Breast epithelium (tissue), 4 donors: ENCODE results near the gene RPH3AL. TPM values are rescaled to one million over a fixed set of nuclear protein-coding genes. Genes with fewer than 3 reads are reported as not detected.
A peak's percentile ranks its signal among the peaks of the same experiment; 100 is the strongest.

Source experiments
- DNase-seq, 2 donors: peaks; one replicate each; pipeline ENCODE4 v3.0.0-alpha.2; 2019; ENCODE audit warnings: low spot score in 2 of 2
- H3K27ac ChIP-seq, 2 donors: fragments of 200-600 bp; sonication (generic) in 1 of 2; one replicate each; pipeline ENCODE4 v1.5.1; 2016 to 2019; ENCODE audit warnings: mild to moderate bottlenecking in 1 of 2
- H3K27me3 ChIP-seq, 2 donors: fragments of 200-600 bp; sonication (generic) in 1 of 2; one replicate each; pipeline versions ENCODE4 v1.5.1 to v1.6.0; 2017 to 2019; ENCODE audit warnings: control low read depth in 1 of 2, mild to moderate bottlenecking in 1 of 2
- H3K36me3 ChIP-seq: fragments of 200-600 bp; one replicate; pipeline ENCODE4 v1.5.1; 2019
- H3K4me1 ChIP-seq, 2 donors: fragments of 200-600 bp; sonication (generic); one replicate each; pipeline ENCODE4 v1.5.1; 2016 to 2019; ENCODE audit warnings: control low read depth in 1 of 2
- H3K4me3 ChIP-seq, 3 donors: fragments of 200-600 bp; sonication (generic); 1 replicate in 2 of 3; 2 replicates in 1 of 3; pipeline ENCODE4 v1.5.1; 2016 to 2019; ENCODE audit warnings: mild to moderate bottlenecking in 3 of 3, moderate library complexity in 2 of 3
- H3K9me3 ChIP-seq, 2 donors: fragments of 200-600 bp; sonication (generic) in 1 of 2; one replicate each; pipeline ENCODE4 v1.5.1; 2016 to 2019; ENCODE audit warnings: control low read depth in 1 of 2
- POLR2A ChIP-seq: fragments of 450-650 bp; IDR thresholded peaks from one replicate; pipeline ENCODE4 v1.6.1; 2016; ENCODE audit warnings: antibody characterized with exemption, mild to moderate bottlenecking, moderate library complexity
- POLR2AphosphoS5 ChIP-seq, 3 donors: sonication (generic); formaldehyde crosslinking; IDR thresholded peaks; one replicate each; pipeline ENCODE4 v1.6.1; 2017; ENCODE audit warnings: antibody characterized with exemption in 3 of 3
- intact Hi-C: fragments of 100-400 bp; cut with DNase I; formaldehyde crosslinking; loops from one replicate; pipeline ENCODE4 v1.15.1; 2023; ENCODE audit warnings: low total_unique reads
- total RNA-seq, 3 donors: library from RNA; depleted of rRNA; stranded (reverse); fragments of >200 nt; gene quantifications; one replicate each; pipeline ENCODE4 v1.1.0, GENCODE V29; 2016
- TF ChIP-seq, protein P1 (sequence below), 3 donors: fragments of 450-650 bp; IDR thresholded peaks; one replicate each; pipeline ENCODE4 v1.5.1; 2016 to 2017; ENCODE audit warnings: antibody characterized with exemption in 3 of 3, mild to moderate bottlenecking in 3 of 3, moderate library complexity in 3 of 3

Gene RPH3AL
- total RNA-seq, 3 donors from 2014 or later, result 9.6 to 15.7 (median 15.4) TPM

DNA sequence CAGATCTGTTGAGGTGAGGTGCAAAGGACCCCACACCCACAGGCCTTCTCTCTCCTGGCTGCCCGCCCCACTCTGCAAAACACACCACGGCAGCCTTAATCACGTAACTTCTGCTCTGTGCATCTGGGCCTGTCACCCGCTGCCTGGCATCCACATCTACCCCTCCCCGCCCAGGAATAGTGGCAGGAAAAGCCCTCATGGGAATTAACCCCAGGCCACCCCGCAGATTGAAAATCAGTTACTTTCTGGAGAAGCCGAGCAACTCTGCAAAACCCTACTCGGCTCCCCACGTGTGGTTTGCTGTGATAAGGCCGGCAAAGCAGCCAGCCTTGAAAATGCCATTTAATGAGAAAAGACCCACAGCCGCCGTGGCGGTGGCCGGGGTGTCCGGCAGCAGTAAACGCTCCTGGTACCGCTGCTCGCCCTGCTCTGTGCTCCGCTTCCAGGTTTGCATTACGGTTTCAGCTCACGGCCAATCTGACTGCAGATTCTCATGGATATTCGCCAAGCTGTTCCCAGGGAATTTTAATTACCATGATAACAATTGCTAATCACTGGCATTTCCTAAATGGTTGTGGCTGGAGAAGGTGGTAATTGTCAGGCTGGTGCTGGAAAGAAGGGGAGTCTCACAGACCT is 93.1 kb downstream of the RPH3AL start:
- TF ChIP-seq POLR2A (no peak), POLR2AphosphoS5 (IDR thresholded peaks at IDR 0.05) (no peak)
- TF ChIP-seq, protein P1, sequence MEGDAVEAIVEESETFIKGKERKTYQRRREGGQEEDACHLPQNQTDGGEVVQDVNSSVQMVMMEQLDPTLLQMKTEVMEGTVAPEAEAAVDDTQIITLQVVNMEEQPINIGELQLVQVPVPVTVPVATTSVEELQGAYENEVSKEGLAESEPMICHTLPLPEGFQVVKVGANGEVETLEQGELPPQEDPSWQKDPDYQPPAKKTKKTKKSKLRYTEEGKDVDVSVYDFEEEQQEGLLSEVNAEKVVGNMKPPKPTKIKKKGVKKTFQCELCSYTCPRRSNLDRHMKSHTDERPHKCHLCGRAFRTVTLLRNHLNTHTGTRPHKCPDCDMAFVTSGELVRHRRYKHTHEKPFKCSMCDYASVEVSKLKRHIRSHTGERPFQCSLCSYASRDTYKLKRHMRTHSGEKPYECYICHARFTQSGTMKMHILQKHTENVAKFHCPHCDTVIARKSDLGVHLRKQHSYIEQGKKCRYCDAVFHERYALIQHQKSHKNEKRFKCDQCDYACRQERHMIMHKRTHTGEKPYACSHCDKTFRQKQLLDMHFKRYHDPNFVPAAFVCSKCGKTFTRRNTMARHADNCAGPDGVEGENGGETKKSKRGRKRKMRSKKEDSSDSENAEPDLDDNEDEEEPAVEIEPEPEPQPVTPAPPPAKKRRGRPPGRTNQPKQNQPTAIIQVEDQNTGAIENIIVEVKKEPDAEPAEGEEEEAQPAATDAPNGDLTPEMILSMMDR (IDR thresholded peaks at IDR 0.05), result no peak
- intact Hi-C loops, result no loop called here
- Histone ChIP-seq H3K4me1 (no peaks in the 10 kb centered on the region), H3K27ac (peak overlapping the region in 1 of 2 donors; percentile 68), H3K36me3 (no peaks in the 10 kb centered on the region), H3K9me3 (no peaks in the 10 kb centered on the region), H3K27me3 (no peaks in the 10 kb centered on the region), H3K4me3 (no peak overlapping the region)
- peak in 1 of 2 donors; percentile 48 for DNase-seq

DNA sequence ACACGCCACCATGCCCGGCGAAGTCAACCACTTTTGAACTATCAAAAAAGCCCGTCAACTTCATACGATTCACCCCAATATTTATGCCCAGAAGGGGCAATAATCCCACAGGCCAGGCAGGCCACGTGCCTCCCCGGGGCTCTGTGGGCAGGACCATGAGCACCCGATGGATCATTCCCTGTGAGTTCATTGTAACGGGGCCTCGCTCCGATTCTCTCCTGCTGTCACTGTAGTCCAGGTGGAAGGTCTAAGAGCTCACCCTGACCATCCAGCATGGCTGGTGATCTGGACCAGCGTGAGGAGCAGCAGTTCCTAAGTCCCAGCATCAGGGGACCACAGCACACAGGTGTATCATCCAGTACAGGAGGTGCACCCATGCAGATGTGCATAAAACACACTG is 93.7 kb downstream of the RPH3AL start:
- TF ChIP-seq POLR2A (no peak), POLR2AphosphoS5 (IDR thresholded peaks at IDR 0.05) (no peak)
- TF ChIP-seq, protein P1 (IDR thresholded peaks at IDR 0.05), result no peak
- peak in 1 of 2 donors; percentile 28 for DNase-seq
- Histone ChIP-seq H3K27me3 (no peaks in the 10 kb centered on the region), H3K9me3 (no peaks in the 10 kb centered on the region), H3K4me3 (no peak overlapping the region), H3K4me1 (no peaks in the 10 kb centered on the region), H3K27ac (peak overlapping the region in 1 of 2 donors; percentile 68), H3K36me3 (no peaks in the 10 kb centered on the region)
- intact Hi-C loops, result no loop called here

DNA sequence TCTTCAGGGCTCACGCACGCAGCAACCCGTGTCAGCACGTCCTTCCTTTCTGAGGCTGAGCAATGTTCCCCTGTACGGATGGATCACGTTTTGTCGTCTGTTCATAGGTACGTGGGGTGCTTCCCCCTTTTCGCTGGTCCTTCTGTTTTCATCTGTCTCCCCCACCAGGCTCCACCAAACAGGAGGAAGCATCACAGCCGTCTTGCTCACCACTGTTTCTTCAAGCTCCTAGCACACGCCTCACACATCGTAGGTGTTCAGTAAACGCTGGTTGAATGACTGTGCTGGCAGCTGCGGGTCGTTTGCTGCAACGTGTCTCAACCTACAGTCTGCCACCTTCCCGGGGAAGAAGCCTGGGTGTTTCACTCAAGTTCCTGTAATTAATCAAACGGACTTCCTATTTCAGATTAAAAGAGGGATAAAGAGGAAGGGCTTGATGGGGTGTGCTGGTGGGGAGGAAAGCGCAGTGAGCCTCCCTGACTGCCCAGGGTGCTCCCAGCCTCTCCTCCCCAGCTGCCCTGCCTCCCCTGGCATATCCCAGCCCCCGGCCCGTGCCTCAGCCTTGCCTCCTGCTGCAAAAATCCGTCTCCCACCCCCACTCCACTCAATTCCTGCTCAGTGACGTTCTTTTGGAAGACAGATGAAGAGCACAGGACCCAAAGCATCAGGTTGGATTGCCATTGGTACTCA is 94.4 kb downstream of the RPH3AL start:
- peak in 1 of 2 donors; percentile 14 for DNase-seq
- H3K4me3 ChIP-seq, result no peak overlapping the region
- no peaks in the 10 kb centered on the region for H3K9me3 ChIP-seq
- H3K27ac ChIP-seq, result peak overlapping the region in 1 of 2 donors; percentile 59
- H3K27me3 ChIP-seq, result no peaks in the 10 kb centered on the region
- no peaks in the 10 kb centered on the region for H3K4me1 ChIP-seq
- intact Hi-C loops, result no loop called here
- H3K36me3 ChIP-seq, result no peaks in the 10 kb centered on the region
- no peak for TF ChIP-seq POLR2AphosphoS5 (IDR thresholded peaks at IDR 0.05)
- no peak for TF ChIP-seq POLR2A

DNA sequence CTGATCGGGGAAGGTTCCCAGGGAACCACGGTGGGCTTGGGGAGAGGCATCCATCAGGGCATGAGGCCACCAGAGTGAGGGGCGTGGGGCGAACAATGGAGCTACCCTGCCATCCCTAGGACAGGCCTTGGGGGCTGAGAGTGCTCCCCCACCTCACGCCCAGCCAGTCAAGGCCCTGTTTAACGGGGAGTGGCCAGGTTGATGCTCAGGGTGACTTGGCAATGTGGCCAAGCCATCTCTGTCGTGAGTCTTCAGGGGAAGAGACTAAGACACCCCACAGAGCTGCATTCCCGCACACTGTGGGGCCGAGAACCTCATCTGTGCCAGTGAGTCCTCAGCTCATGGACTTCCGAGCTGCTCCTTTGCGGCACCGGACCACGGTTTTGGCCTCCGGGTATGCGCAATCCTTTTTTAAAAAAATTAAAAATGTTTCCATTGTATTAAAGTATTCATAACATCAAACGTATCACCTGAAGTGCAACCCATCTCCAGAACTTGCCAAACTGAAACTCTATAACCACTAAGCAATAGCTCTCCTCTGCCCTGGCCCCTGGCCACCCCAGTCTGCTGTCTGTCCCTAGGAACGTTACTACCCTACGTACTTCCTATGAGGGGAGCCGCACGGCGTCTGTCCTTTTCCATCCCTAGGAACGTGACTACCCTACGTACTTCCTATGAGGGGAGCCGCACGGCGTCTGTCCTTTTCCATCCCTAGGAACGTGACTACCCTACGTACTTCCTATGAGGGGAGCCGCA is 99.3 kb downstream of the RPH3AL start:
- H3K27me3 ChIP-seq, result no peaks in the 10 kb centered on the region
- no peaks in the 10 kb centered on the region for H3K36me3 ChIP-seq
- H3K4me3 ChIP-seq, result no peak overlapping the region
- intact Hi-C loops, result no loop called here
- H3K27ac ChIP-seq, result no peak overlapping the region
- TF ChIP-seq POLR2AphosphoS5 (IDR thresholded peaks at IDR 0.05) (no peak), POLR2A (no peak)
- TF ChIP-seq, protein P1 (IDR thresholded peaks at IDR 0.05), result no peak
- no peaks in the 10 kb centered on the region for H3K4me1 ChIP-seq
- no peaks in the 10 kb centered on the region for H3K9me3 ChIP-seq
- DNase-seq, result peak in 1 of 2 donors; percentile 43

DNA sequence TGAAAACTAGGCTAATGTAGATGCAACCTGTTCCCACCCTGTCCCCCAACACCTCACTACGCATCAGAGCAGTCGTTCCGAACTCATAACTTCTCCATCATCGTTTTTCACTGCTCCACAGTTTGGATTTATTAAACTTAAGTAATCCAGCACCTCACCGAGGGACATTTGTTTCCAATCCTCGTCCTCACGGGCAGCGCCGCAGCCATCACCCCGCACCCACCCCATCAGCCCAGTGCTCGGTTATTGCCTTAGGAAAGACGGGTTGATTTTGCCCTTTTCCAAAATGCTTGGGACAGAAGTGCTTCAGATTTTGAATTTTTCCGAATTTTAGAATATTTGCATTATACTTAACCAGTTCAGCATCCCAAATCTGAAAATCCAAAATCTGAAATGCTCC is 100.2 kb downstream of the RPH3AL start:
- Histone ChIP-seq H3K36me3 (no peaks in the 10 kb centered on the region), H3K27me3 (no peaks in the 10 kb centered on the region), H3K9me3 (no peaks in the 10 kb centered on the region), H3K4me1 (no peaks in the 10 kb centered on the region), H3K4me3 (no peak overlapping the region), H3K27ac (no peak overlapping the region)
- TF ChIP-seq POLR2AphosphoS5 (IDR thresholded peaks at IDR 0.05) (no peak), POLR2A (no peak)
- TF ChIP-seq, protein P1 (IDR thresholded peaks at IDR 0.05), result no peak
- intact Hi-C loops, result no loop called here
- peak in 1 of 2 donors; percentile 10 for DNase-seq
